Trophoblast cell (in vitro differentiated cells and primary cell): Measurements from ENCODE around the gene SRBD1.
"Not testable (repeated sequence)": the region's sequence is repeated elsewhere in the genome, so short reads cannot be mapped to it uniquely, and the experiment has no call there.

Experiments
- DNase-seq, 2 donors: peaks; one replicate each; pipeline ENCODE4 v3.0.0-alpha.2; 2016
- H2AFZ ChIP-seq: 2 replicates; pipeline ENCODE4 v1.6.1; 2013; ENCODE audit warnings: low read length, moderate library complexity, mild to moderate bottlenecking; ENCODE audit not compliant: insufficient read depth, poor library complexity
- H2AK5ac ChIP-seq: 2 replicates; pipeline ENCODE4 v1.6.1; 2013; ENCODE audit warnings: mild to moderate bottlenecking, low read length
- H2BK120ac ChIP-seq: 2 replicates; pipeline ENCODE4 v1.6.1; 2013; ENCODE audit warnings: low read length, mild to moderate bottlenecking, moderate library complexity; ENCODE audit not compliant: insufficient read depth, poor library complexity
- H2BK12ac ChIP-seq: 2 replicates; pipeline ENCODE4 v1.6.1; 2013; ENCODE audit warnings: mild to moderate bottlenecking, low read length, moderate library complexity
- H2BK5ac ChIP-seq: 2 replicates; pipeline ENCODE4 v1.6.1; 2013; ENCODE audit warnings: low read length, low read depth, moderate library complexity, mild to moderate bottlenecking; ENCODE audit not compliant: poor library complexity
- H3K14ac ChIP-seq: 2 replicates; pipeline ENCODE4 v1.6.1; 2013; ENCODE audit warnings: mild to moderate bottlenecking, low read length
- H3K18ac ChIP-seq: 2 replicates; pipeline ENCODE4 v1.6.1; 2013; ENCODE audit warnings: mild to moderate bottlenecking, low read length
- H3K23ac ChIP-seq: 2 replicates; pipeline ENCODE4 v1.6.1; 2013; ENCODE audit warnings: low read length
- H3K27ac ChIP-seq: 2 replicates; pipeline ENCODE4 v1.5.1; 2013; ENCODE audit warnings: low read depth, mild to moderate bottlenecking, inconsistent platforms, low read length, moderate library complexity
- H3K27me3 ChIP-seq: 2 replicates; pipeline ENCODE4 v1.6.1; 2013; ENCODE audit warnings: inconsistent platforms, mild to moderate bottlenecking, low read length, moderate library complexity; ENCODE audit not compliant: insufficient read depth
- H3K36me3 ChIP-seq, 2 experiments: 1 replicate in 1 of 2; 2 replicates in 1 of 2; pipeline ENCODE4 v1.6.1; 2013; ENCODE audit warnings: low read length in 2 of 2, mild to moderate bottlenecking in 2 of 2, moderate library complexity in 1 of 2; ENCODE audit not compliant: insufficient read depth in 2 of 2, control insufficient read depth in 1 of 2
- H3K4ac ChIP-seq: 2 replicates; pipeline ENCODE4 v1.6.1; 2013; ENCODE audit warnings: low read depth, mild to moderate bottlenecking, low read length, moderate library complexity
- H3K4me1 ChIP-seq, 2 experiments: 1 replicate in 1 of 2; 2 replicates in 1 of 2; pipeline ENCODE4 v1.6.1; 2013; ENCODE audit warnings: low read length in 2 of 2, mild to moderate bottlenecking in 2 of 2, moderate library complexity in 1 of 2; ENCODE audit not compliant: insufficient read depth in 2 of 2, control insufficient read depth in 1 of 2
- H3K4me2 ChIP-seq: 2 replicates; pipeline ENCODE4 v1.6.1; 2013; ENCODE audit warnings: inconsistent platforms, mild to moderate bottlenecking, low read length, moderate library complexity
- H3K4me3 ChIP-seq: 2 replicates; pipeline ENCODE4 v1.5.1; 2013; ENCODE audit warnings: mild to moderate bottlenecking, low read depth, low read length, inconsistent platforms
- H3K79me1 ChIP-seq: one replicate; pipeline ENCODE4 v1.6.1; 2013; ENCODE audit warnings: low read length
- H3K79me2 ChIP-seq: 2 replicates; pipeline ENCODE4 v1.6.1; 2013; ENCODE audit warnings: low read length, mild to moderate bottlenecking; ENCODE audit not compliant: control insufficient read depth, insufficient read depth, poor library complexity
- H3K9ac ChIP-seq: 2 replicates; pipeline ENCODE4 v1.6.1; 2013; ENCODE audit warnings: mild to moderate bottlenecking, low read length
- H3K9me3 ChIP-seq: 2 replicates; pipeline ENCODE4 v1.6.1; 2013; ENCODE audit warnings: low read depth, mild to moderate bottlenecking, control low read depth, inconsistent platforms, low read length; ENCODE audit not compliant: insufficient read depth
- H4K12ac ChIP-seq: 2 replicates; pipeline ENCODE4 v1.6.1; 2013; ENCODE audit warnings: low read depth, mild to moderate bottlenecking, low read length, moderate library complexity
- H4K8ac ChIP-seq: 2 replicates; pipeline ENCODE4 v1.6.1; 2013; ENCODE audit warnings: low read depth, mild to moderate bottlenecking, low read length, moderate library complexity
- H4K91ac ChIP-seq: one replicate; pipeline ENCODE4 v1.6.1; 2013; ENCODE audit warnings: low read depth, mild to moderate bottlenecking, low read length, moderate library complexity
- WGBS: extraction: QIAGEN DNeasy Blood & Tissue Kit; methylation state at CpG from one replicate; pipeline ENCODE4 v1.1.7; 2013; ENCODE audit warnings: missing lambda C conversion rate; ENCODE audit not compliant: insufficient read length, insufficient coverage; ENCODE audit errors: extremely low coverage; 5-methylcytosine and 5-hydroxymethylcytosine counted together

Gene SRBD1

DNA sequence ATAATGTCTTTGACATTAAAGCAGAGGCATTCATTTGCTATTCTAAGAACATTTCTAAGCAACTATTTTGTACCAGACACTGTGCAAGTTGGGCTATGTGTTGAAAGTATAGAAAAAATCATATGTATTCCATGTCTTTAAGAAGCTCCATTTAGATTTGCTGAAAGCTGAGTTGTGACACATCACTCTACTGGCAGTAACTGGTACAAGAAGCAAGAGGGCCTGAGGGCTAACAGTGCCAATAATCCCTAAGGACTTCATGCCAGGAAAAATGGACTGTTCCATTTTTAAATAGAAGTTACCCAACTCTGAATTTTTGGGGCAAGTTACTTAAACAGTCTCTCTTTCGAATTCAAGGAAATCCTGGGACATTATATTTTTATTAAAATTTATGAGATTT is 178.7 kb downstream of the SRBD1 start:
- H3K27me3 ChIP-seq: no peaks in the 10 kb centered on the region
- no peaks in the 10 kb centered on the region for H3K36me3 ChIP-seq
- no peak overlapping the region for H3K4me2 ChIP-seq
- no peaks in the 10 kb centered on the region for H3K4me1 ChIP-seq
- no peak overlapping the region for H3K27ac ChIP-seq
- H2AFZ ChIP-seq: no peak overlapping the region
- no peak overlapping the region for H2BK12ac ChIP-seq
- H3K79me1 ChIP-seq: no peaks in the 10 kb centered on the region
- H3K79me2 ChIP-seq: no peaks in the 10 kb centered on the region
- no peak overlapping the region for H3K9ac ChIP-seq
- no peak overlapping the region for H4K8ac ChIP-seq
- no peaks in the 10 kb centered on the region for H3K9me3 ChIP-seq
- no peak overlapping the region for H3K4me3 ChIP-seq
- H3K18ac ChIP-seq: no peak overlapping the region
- H4K91ac ChIP-seq: no peak overlapping the region
- H3K4ac ChIP-seq: no peak overlapping the region
- H3K23ac ChIP-seq: no peak overlapping the region
- H4K12ac ChIP-seq: no peak overlapping the region
- no peak overlapping the region for H2BK120ac ChIP-seq
- no peak overlapping the region for H2BK5ac ChIP-seq
- no CpG with 5 or more reads among the region's 1 CpG for WGBS
- no peak overlapping the region for H3K14ac ChIP-seq
- H2AK5ac ChIP-seq: no peak overlapping the region
- DNase-seq: no peak

DNA sequence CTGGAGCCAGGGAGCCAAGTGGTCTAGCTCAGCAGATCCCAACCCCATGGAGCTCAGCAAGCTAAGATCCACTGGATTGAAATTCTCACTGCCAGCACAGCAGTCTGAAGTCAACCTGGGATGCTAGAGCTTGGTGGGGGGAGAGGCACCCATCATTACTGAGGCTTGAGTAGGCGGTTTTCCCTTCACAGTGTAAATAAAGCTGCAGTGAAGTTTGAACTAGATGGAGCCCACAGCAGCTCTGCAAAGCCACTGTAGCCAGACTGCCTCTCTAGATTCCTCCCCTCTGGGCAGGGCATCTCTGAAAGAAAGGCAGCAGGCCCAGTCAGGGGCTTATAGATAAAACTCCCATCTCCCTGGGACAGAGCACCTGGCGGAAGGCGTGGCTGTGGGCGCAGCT is 185.0 kb downstream of the SRBD1 start:
- H2BK5ac ChIP-seq, H2AFZ ChIP-seq, H3K4ac ChIP-seq, H3K9ac ChIP-seq, H3K4me3 ChIP-seq, H3K9me3 ChIP-seq, H3K27me3 ChIP-seq, H3K23ac ChIP-seq, H3K18ac ChIP-seq, H3K79me1 ChIP-seq, H3K79me2 ChIP-seq, H3K14ac ChIP-seq, H2BK12ac ChIP-seq, H4K91ac ChIP-seq, H3K4me2 ChIP-seq, H4K12ac ChIP-seq, H4K8ac ChIP-seq, DNase-seq, H3K36me3 ChIP-seq, H3K4me1 ChIP-seq, H3K27ac ChIP-seq, H2AK5ac ChIP-seq, H2BK120ac ChIP-seq: not testable (repeated sequence)
- WGBS: no CpG with 5 or more reads among the region's 4 CpGs

- H2BK5ac ChIP-seq: no peak overlapping the region
- H3K36me3 ChIP-seq: peaks cover 2 to 3% of the 10 kb centered on the region in 2 experiments
- H2BK12ac ChIP-seq: no peak overlapping the region
- no peak overlapping the region for H3K27ac ChIP-seq
- no peaks in the 10 kb centered on the region for H3K4me1 ChIP-seq
- no peak for DNase-seq
- no peak overlapping the region for H3K9ac ChIP-seq
- no peak overlapping the region for H3K4me3 ChIP-seq
- no peak overlapping the region for H3K23ac ChIP-seq
- H3K4ac ChIP-seq: no peak overlapping the region
- H4K8ac ChIP-seq: no peak overlapping the region
- no peaks in the 10 kb centered on the region for H3K27me3 ChIP-seq
- H3K18ac ChIP-seq: no peak overlapping the region
- no peak overlapping the region for H2AK5ac ChIP-seq
- no peak overlapping the region for H2AFZ ChIP-seq
- H3K4me2 ChIP-seq: no peak overlapping the region
- no peak overlapping the region for H4K12ac ChIP-seq
- H3K79me1 ChIP-seq: no peaks in the 10 kb centered on the region
- H3K14ac ChIP-seq: no peak overlapping the region
- H4K91ac ChIP-seq: no peak overlapping the region
- no peaks in the 10 kb centered on the region for H3K79me2 ChIP-seq
- WGBS: no CpG with 5 or more reads among the region's 2 CpGs
- H3K9me3 ChIP-seq: no peaks in the 10 kb centered on the region
- H2BK120ac ChIP-seq: no peak overlapping the region
These were observed 188.1 kb downstream of the SRBD1 start for GRCh38 chr2:45422921-45423320.

GRCh38 chr2:45418532-45418931 is 192.5 kb downstream of the SRBD1 start:
- no peak overlapping the region for H3K4me2 ChIP-seq

More at GRCh38 chr2:45418532-45418931, 192.5 kb downstream of the SRBD1 start:
- Histone ChIP-seq H3K23ac (no peak overlapping the region), H2BK12ac (no peak overlapping the region), H3K4ac (no peak overlapping the region), H2BK120ac (no peak overlapping the region), H3K4me1 (no peaks in the 10 kb centered on the region), H3K18ac (no peak overlapping the region), H3K79me1 (no peaks in the 10 kb centered on the region), H2AFZ (no peak overlapping the region), H3K9ac (no peak overlapping the region), H3K27ac (no peak overlapping the region), H4K12ac (no peak overlapping the region), H3K27me3 (no peaks in the 10 kb centered on the region), H4K91ac (no peak overlapping the region), H3K9me3 (no peaks in the 10 kb centered on the region), H2BK5ac (no peak overlapping the region), H4K8ac (no peak overlapping the region), H3K14ac (no peak overlapping the region), H3K79me2 (no peaks in the 10 kb centered on the region), H3K4me3 (no peak overlapping the region), H2AK5ac (no peak overlapping the region), H3K36me3 (no peaks in the 10 kb centered on the region)
- WGBS: no CpG with 5 or more reads among the region's 3 CpGs
- DNase-seq: no peak
